ENCODE data around the gene KRTAP23-1. TPM values are rescaled to one million over a fixed set of nuclear protein-coding genes. Genes with fewer than 3 reads are reported as not detected.

KRTAP23-1 gene
- total and polyA plus RNA-seq, 10 of the 15 experiments (the other 5 are each of a cell fraction or from before 2014, with no cell fraction given), result not detected

DNA sequence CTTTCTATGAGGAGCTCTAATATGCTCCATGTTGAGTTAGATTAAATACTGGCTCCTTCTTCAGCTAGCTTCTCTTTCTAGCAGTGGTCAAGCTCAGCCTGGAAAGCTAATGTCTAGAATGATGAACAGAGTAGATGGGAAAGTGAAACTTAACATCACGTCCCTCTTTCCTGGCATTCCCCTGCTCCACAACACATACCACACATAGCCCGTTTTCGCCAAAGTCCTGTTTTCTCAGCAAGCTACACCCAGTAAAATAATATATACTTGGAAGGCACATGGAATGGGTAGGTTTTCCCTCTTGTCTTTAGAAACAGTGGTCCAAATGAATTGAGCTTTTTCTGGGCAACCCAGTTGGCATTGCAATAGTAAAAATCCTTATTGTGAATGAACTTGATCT lies 14.7 kb downstream of the KRTAP23-1 start:
- intact Hi-C loops (cut with micrococcal nuclease; ENCODE audit: unreplicated experiment), result no loop called here
- POLR2A ChIA-PET, result no interaction called here

DNA sequence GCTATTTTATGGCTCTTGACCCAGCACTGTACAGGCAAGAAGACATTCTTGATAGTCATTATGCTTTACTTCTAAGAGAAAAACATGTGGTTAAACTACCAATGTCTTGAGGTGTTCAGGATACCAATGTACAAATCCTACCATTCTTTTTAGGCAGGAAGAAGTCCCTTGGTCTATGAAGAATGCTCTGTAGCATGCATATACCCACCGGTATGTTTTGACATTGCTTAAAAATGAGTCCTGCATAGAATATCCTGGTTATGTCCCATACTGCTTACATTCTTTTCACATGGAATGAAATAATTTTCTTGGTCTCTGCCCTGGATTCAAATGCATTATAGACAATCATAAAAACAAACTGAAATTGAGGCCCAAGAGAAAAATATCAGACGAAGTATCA lies 15.7 kb downstream of the KRTAP23-1 start:
- Histone ChIP-seq H2AFZ (ENCODE audit: control insufficient read depth, low read depth, low read length) (no peak overlapping the region), H3K4me3 (no peak overlapping the region), H3K4me2 (ENCODE audit: control insufficient read depth, insufficient read depth) (no peak overlapping the region), H3K27me3 (replicated peaks in 1 of 2; ENCODE audit: control insufficient read depth in 2 of 2, insufficient read depth in 2 of 2, low read length in 1 of 2) (no peaks in the 10 kb centered on the region), H4K20me1 (ENCODE audit: control insufficient read depth, insufficient read depth) (no peaks in the 10 kb centered on the region), H3K27ac (ENCODE audit: control insufficient read depth, insufficient read depth) (no peak overlapping the region), H3K79me2 (ENCODE audit: control insufficient read depth, insufficient read depth, low read length) (no peaks in the 10 kb centered on the region), H3K36me3 (ENCODE audit: control insufficient read depth in 2 of 2, insufficient read depth in 2 of 2, low read length in 1 of 2) (no peaks in the 10 kb centered on the region), H3K9me3 (replicated peaks; ENCODE audit: control insufficient read depth, insufficient read depth, low read length) (no peaks in the 10 kb centered on the region), H3K4me1 (ENCODE audit: control insufficient read depth, insufficient read depth, low read length) (no peaks in the 10 kb centered on the region), H3K9ac (ENCODE audit: control insufficient read depth, insufficient read depth, low read length) (no peak overlapping the region)
- POLR2A ChIA-PET, result no interaction called here
- FAIRE-seq, result no peak
- 35% methylated on average over 2 of the region's 2 CpGs for WGBS (ENCODE audit: insufficient coverage, insufficient replicate concordance, low lambda C conversion rate, missing lambda C conversion rate)
- DNase-seq (ENCODE audit: low read depth, low spot score), result no peak
- in situ Hi-C loops (cut with MboI), result no loop called here
- SMC1A ChIA-PET (ENCODE audit: uncharacterized antibody, unreplicated experiment), result no interaction called here
- CTCF ChIA-PET, result no interaction called here
- intact Hi-C loops (cut with micrococcal nuclease; ENCODE audit: unreplicated experiment), result no loop called here
- RAD21 ChIA-PET (ENCODE audit: unreplicated experiment), result no interaction called here
- BruUV-seq (replicated peaks), result no TSS peak
- ATAC-seq, result no peak
- TF ChIP-seq ZNF217 (IDR thresholded peaks at IDR 0.05) (no peak), POU2F2 (IDR thresholded peaks at IDR 0.05; ENCODE audit: borderline replicate concordance, low read depth, low read length) (no peak), KAT2A (conservative IDR thresholded peaks at IDR 0.05; ENCODE audit: control insufficient read depth, low read depth, low read length) (no peak)

More for the DNA sequence above, 14.7 kb downstream of the KRTAP23-1 start:
- H3K27me3 ChIP-seq (replicated peaks in 1 of 2; ENCODE audit: control insufficient read depth in 2 of 2, insufficient read depth in 2 of 2, low read length in 1 of 2), result no peaks in the 10 kb centered on the region
- no peak overlapping the region for H2AFZ ChIP-seq (ENCODE audit: control insufficient read depth, low read depth, low read length)
- BruUV-seq (replicated peaks), result no TSS peak
- no peak overlapping the region for H3K9ac ChIP-seq (ENCODE audit: control insufficient read depth, insufficient read depth, low read length)
- H3K4me1 ChIP-seq (ENCODE audit: control insufficient read depth, insufficient read depth, low read length), result no peaks in the 10 kb centered on the region
- no peak for TF ChIP-seq NBN (IDR thresholded peaks at IDR 0.05)
- TF ChIP-seq SREBF1 (IDR thresholded peaks at IDR 0.05; ENCODE audit: low read length), result no peak
- no peak for TF ChIP-seq CBX5 (IDR thresholded peaks at IDR 0.05; ENCODE audit: low read depth)
- no peak for TF ChIP-seq RCOR1 (conservative IDR thresholded peaks at IDR 0.05; ENCODE audit: low read depth, low read length)
- TF ChIP-seq RUNX3 (IDR thresholded peaks at IDR 0.05; ENCODE audit: low read length), result no peak
- no peak for TF ChIP-seq RAD21 (IDR thresholded peaks at IDR 0.05; ENCODE audit: insufficient read depth, low read depth, low read length)
- no peaks in the 10 kb centered on the region for H3K79me2 ChIP-seq (ENCODE audit: control insufficient read depth, insufficient read depth, low read length)
- H4K20me1 ChIP-seq (ENCODE audit: control insufficient read depth, insufficient read depth), result no peaks in the 10 kb centered on the region
- no peak for ATAC-seq
- H3K36me3 ChIP-seq (ENCODE audit: control insufficient read depth in 2 of 2, insufficient read depth in 2 of 2, low read length in 1 of 2), result no peaks in the 10 kb centered on the region
- ChIA-PET RAD21 (ENCODE audit: unreplicated experiment) (no interaction called here), SMC1A (ENCODE audit: uncharacterized antibody, unreplicated experiment) (no interaction called here), CTCF (interaction anchor here (0.7 kb wide), 1 partner anchor 128 kb away, joined by 3 read pairs; no protein-coding TSS in a partner anchor)
- H3K9me3 ChIP-seq (replicated peaks; ENCODE audit: control insufficient read depth, insufficient read depth, low read length), result no peaks in the 10 kb centered on the region
- H3K27ac ChIP-seq (ENCODE audit: control insufficient read depth, insufficient read depth), result no peak overlapping the region
- no peak overlapping the region for H3K4me3 ChIP-seq
- in situ Hi-C loops (cut with MboI), result no loop called here
- DNase-seq (ENCODE audit: low read depth, low spot score), result no peak
- no peak overlapping the region for H3K4me2 ChIP-seq (ENCODE audit: control insufficient read depth, insufficient read depth)
- FAIRE-seq, result no peak
- WGBS (ENCODE audit: insufficient coverage, insufficient replicate concordance, low lambda C conversion rate, missing lambda C conversion rate), result 11% methylated on average over 3 of the region's 3 CpGs
